ENCODE measurements around the gene DMWD.

Gene DMWD, protein sequence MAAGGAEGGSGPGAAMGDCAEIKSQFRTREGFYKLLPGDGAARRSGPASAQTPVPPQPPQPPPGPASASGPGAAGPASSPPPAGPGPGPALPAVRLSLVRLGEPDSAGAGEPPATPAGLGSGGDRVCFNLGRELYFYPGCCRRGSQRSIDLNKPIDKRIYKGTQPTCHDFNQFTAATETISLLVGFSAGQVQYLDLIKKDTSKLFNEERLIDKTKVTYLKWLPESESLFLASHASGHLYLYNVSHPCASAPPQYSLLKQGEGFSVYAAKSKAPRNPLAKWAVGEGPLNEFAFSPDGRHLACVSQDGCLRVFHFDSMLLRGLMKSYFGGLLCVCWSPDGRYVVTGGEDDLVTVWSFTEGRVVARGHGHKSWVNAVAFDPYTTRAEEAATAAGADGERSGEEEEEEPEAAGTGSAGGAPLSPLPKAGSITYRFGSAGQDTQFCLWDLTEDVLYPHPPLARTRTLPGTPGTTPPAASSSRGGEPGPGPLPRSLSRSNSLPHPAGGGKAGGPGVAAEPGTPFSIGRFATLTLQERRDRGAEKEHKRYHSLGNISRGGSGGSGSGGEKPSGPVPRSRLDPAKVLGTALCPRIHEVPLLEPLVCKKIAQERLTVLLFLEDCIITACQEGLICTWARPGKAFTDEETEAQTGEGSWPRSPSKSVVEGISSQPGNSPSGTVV

DNA sequence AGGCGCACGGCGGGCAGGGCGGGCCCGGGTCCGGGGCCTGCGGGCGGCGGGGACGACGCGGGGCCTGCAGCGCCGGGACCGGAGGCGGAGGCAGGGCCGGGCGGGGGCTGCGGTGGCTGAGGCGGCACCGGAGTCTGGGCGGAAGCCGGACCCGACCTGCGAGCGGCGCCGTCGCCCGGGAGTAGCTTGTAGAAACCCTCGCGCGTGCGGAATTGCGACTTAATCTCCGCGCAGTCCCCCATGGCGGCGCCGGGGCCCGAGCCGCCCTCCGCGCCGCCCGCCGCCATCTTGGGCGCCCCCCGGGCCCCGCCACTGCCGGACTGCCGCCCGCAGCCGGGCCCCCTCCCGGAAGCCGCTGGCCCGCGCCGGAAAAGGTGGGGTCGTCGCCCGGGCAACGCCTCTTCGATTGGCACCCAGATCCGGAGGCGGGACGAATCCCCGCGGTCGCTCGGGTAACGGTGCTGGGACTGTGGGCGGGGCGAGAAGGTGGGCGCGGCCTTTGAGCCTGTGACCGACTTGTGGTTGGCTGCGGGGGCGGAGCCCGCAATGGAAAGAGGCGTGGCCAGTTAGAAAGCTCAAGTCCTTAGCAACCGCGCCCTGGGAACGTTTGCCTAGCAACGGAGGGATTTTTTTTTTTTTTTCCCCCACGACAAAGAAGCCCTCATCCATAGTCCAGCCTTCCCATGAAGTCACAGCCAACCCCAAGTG lies at the start of gene DMWD:
DMWD (minus strand) TSS at position 376 of the 708 bp plus-strand sequence; CDS start at position 287, 89 bp downstream.
- Histone ChIP-seq H4K20me1 (ENCODE audit: low read depth, low read length) (no peaks in the 10 kb centered on the region), H3K9me2 (replicated peaks; ENCODE audit: insufficient read depth, low read length) (no peaks in the 10 kb centered on the region), H3K9me3 (ENCODE audit: insufficient read depth, low read length) (no peaks in the 10 kb centered on the region), H3K9ac (ENCODE audit: low read length) (peak within 1 kb of the TSS; percentile 84), H3K4me2 (ENCODE audit: low read depth, low read length, poor library complexity, severe bottlenecking) (peak within 1 kb of the TSS; percentile 94), H3K27ac (ENCODE audit: low read depth, low read length) (no peak within 1 kb of the TSS; the same call in 1 of the 2 replicates), H3F3A (ENCODE audit: insufficient read depth) (no peaks in the 10 kb centered on the region), H3K27me3 (ENCODE audit: low read length) (no peaks in the 10 kb centered on the region), H3K36me3 (ENCODE audit: low read length) (no peaks in the 10 kb centered on the region), H3K4me3 (ENCODE audit: insufficient read depth, low read length, poor library complexity, severe bottlenecking) (peak within 1 kb of the TSS; percentile 97), H2AFZ (ENCODE audit: low read depth, low read length, severe bottlenecking) (peak within 1 kb of the TSS; percentile 53), H3K79me2 (ENCODE audit: insufficient read depth, low read length) (peaks cover 10% of the 10 kb centered on the region)
- TF ChIP-seq, protein P1, sequence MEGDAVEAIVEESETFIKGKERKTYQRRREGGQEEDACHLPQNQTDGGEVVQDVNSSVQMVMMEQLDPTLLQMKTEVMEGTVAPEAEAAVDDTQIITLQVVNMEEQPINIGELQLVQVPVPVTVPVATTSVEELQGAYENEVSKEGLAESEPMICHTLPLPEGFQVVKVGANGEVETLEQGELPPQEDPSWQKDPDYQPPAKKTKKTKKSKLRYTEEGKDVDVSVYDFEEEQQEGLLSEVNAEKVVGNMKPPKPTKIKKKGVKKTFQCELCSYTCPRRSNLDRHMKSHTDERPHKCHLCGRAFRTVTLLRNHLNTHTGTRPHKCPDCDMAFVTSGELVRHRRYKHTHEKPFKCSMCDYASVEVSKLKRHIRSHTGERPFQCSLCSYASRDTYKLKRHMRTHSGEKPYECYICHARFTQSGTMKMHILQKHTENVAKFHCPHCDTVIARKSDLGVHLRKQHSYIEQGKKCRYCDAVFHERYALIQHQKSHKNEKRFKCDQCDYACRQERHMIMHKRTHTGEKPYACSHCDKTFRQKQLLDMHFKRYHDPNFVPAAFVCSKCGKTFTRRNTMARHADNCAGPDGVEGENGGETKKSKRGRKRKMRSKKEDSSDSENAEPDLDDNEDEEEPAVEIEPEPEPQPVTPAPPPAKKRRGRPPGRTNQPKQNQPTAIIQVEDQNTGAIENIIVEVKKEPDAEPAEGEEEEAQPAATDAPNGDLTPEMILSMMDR (IDR thresholded peaks at IDR 0.05; ENCODE audit: insufficient read depth, low read length, poor library complexity, severe bottlenecking) = no peak
- TF ChIP-seq EZH2phosphoT487 (conservative IDR thresholded peaks at IDR 0.05; ENCODE audit: low read length) = no peak

DNA sequence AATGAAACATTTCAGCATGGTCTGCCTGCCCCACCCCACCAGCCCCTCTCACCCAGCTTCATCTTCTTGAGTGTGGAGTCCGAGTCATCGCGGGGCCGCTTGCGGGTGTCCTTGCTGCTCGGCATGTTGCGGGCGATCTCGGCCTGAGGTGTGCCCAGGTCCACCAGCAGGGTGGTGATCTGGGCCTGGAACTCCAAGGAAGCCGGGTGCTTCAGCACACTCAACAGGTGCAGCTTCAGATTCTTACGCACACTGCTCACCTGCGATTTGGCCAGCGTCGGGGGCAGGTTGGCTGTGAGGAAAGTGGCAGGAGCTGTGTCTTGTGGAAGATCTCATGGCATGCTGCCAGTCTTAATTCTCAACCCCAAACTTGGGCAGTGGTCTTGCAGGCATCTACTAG lies 49.6 kb upstream of the DMWD start:
- Histone ChIP-seq H3K27me3 (ENCODE audit: low read length) (no peaks in the 10 kb centered on the region), H3F3A (ENCODE audit: insufficient read depth) (no peaks in the 10 kb centered on the region), H3K36me3 (ENCODE audit: low read length) (peaks cover 27% of the 10 kb centered on the region), H3K27ac (ENCODE audit: low read depth, low read length) (no peak overlapping the region), H3K4me3 (ENCODE audit: insufficient read depth, low read length, poor library complexity, severe bottlenecking) (no peak overlapping the region), H3K79me2 (ENCODE audit: insufficient read depth, low read length) (no peaks in the 10 kb centered on the region), H3K9me3 (ENCODE audit: insufficient read depth, low read length) (no peaks in the 10 kb centered on the region), H3K9ac (ENCODE audit: low read length) (no peak overlapping the region), H3K4me2 (ENCODE audit: low read depth, low read length, poor library complexity, severe bottlenecking) (no peak overlapping the region), H2AFZ (ENCODE audit: low read depth, low read length, severe bottlenecking) (no peak overlapping the region), H4K20me1 (ENCODE audit: low read depth, low read length) (no peaks in the 10 kb centered on the region), H3K9me2 (replicated peaks; ENCODE audit: insufficient read depth, low read length) (no peaks in the 10 kb centered on the region)
- TF ChIP-seq EZH2phosphoT487 (conservative IDR thresholded peaks at IDR 0.05; ENCODE audit: low read length) = no peak
- TF ChIP-seq, protein P1 (IDR thresholded peaks at IDR 0.05; ENCODE audit: insufficient read depth, low read length, poor library complexity, severe bottlenecking) = no peak

DNA sequence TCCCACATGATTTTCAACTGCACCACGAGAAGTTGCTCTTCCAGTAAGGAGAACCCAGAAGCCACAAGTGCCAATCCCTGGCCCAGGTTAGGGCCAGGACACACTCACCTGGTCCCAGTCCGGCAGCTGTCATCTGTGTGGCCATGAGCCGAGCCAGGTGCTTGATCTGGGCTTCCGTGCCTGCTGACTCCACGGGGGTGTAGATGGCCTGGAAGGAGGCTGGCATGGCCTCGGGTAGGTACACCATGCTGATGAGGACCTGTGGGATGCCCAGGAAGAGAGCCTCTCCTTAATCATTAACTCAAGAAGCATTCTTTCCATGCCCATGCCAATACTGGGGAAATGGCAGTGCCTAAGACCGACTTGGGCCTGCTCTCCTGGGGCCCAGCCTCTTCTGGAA lies 42.3 kb upstream of the DMWD start:
- Histone ChIP-seq H3K9ac (ENCODE audit: low read length) (no peak overlapping the region), H3K4me2 (ENCODE audit: low read depth, low read length, poor library complexity, severe bottlenecking) (no peak overlapping the region), H3K79me2 (ENCODE audit: insufficient read depth, low read length) (no peaks in the 10 kb centered on the region), H3K4me3 (ENCODE audit: insufficient read depth, low read length, poor library complexity, severe bottlenecking) (no peak overlapping the region), H2AFZ (ENCODE audit: low read depth, low read length, severe bottlenecking) (no peak overlapping the region), H3F3A (ENCODE audit: insufficient read depth) (no peaks in the 10 kb centered on the region), H3K27me3 (ENCODE audit: low read length) (no peaks in the 10 kb centered on the region), H3K9me2 (replicated peaks; ENCODE audit: insufficient read depth, low read length) (no peaks in the 10 kb centered on the region), H3K9me3 (ENCODE audit: insufficient read depth, low read length) (no peaks in the 10 kb centered on the region), H4K20me1 (ENCODE audit: low read depth, low read length) (no peaks in the 10 kb centered on the region), H3K27ac (ENCODE audit: low read depth, low read length) (no peak overlapping the region), H3K36me3 (ENCODE audit: low read length) (peaks cover 15% of the 10 kb centered on the region; the same call in 1 of the 2 replicates)
- TF ChIP-seq, protein P1 (IDR thresholded peaks at IDR 0.05; ENCODE audit: insufficient read depth, low read length, poor library complexity, severe bottlenecking) = no peak
- no peak for TF ChIP-seq EZH2phosphoT487 (conservative IDR thresholded peaks at IDR 0.05; ENCODE audit: low read length)

All from SU-DHL-6 (cell line).